Liver (tissue), 3 donors: Measurements from ENCODE around the gene PRR15L.

ENCODE experiments used
- CTCF ChIP-seq: fragments of 150-350 bp; IDR thresholded peaks from 2 replicates; pipeline ENCODE4 v1.5.1; 2017; ENCODE audit warnings: improper control_type of control experiment, low read depth, low read length; ENCODE audit not compliant: missing input control
- HNF4G ChIP-seq: IDR thresholded peaks from 2 replicates; pipeline ENCODE4 v1.6.1; 2016; ENCODE audit warnings: antibody characterized with exemption
- YY1 ChIP-seq: IDR thresholded peaks from 2 replicates; pipeline ENCODE4 v1.6.1; 2016; ENCODE audit warnings: antibody characterized with exemption, mild to moderate bottlenecking
- donor health status: healthy.
- donor health status: healthy.

- no peak for TF ChIP-seq CTCF
- TF ChIP-seq HNF4G: no peak
- TF ChIP-seq YY1: no peak
Observed at GRCh38 chr17:47994724-47995123, 37.0 kb upstream of the PRR15L start.
